Mesenchymal stem cell (in vitro differentiated cells and primary cell): Measurements from ENCODE around the gene RPS6KB2.
A peak's percentile ranks its signal among the peaks of the same experiment; 100 is the strongest.

ENCODE experiments used
- DNase-seq: peaks from one replicate; pipeline ENCODE4 v3.0.0-alpha.2; 2013
- H2AFZ ChIP-seq: one replicate; pipeline ENCODE4 v1.6.1; 2013; ENCODE audit warnings: low read depth, mild to moderate bottlenecking, control low read depth, inconsistent platforms, low read length, moderate library complexity
- H2AK5ac ChIP-seq: 2 replicates; pipeline ENCODE4 v1.6.1; 2013; ENCODE audit warnings: low read length, moderate library complexity, mild to moderate bottlenecking, inconsistent platforms; ENCODE audit not compliant: severe bottlenecking
- H2BK120ac ChIP-seq: one replicate; pipeline ENCODE4 v1.6.1; 2013; ENCODE audit warnings: low read depth, mild to moderate bottlenecking, inconsistent platforms, low read length, moderate library complexity
- H2BK12ac ChIP-seq, 2 experiments: one replicate each; pipeline ENCODE4 v1.6.1; 2013; ENCODE audit warnings: inconsistent platforms in 2 of 2, low read length in 2 of 2, mild to moderate bottlenecking in 2 of 2, moderate library complexity in 2 of 2, control low read depth in 1 of 2
- H2BK15ac ChIP-seq: one replicate; pipeline ENCODE4 v1.6.1; 2013; ENCODE audit warnings: mild to moderate bottlenecking, low read depth, inconsistent platforms; ENCODE audit not compliant: poor library complexity, severe bottlenecking
- H2BK5ac ChIP-seq: 2 replicates; pipeline ENCODE4 v1.6.1; 2013; ENCODE audit warnings: low read depth, mild to moderate bottlenecking, low read length, control low read depth, inconsistent platforms; ENCODE audit not compliant: poor library complexity, severe bottlenecking
- H3K14ac ChIP-seq, 2 experiments: one replicate each; pipeline ENCODE4 v1.6.1; 2013; ENCODE audit warnings: inconsistent platforms in 2 of 2, low read length in 2 of 2, control low read depth in 1 of 2, mild to moderate bottlenecking in 1 of 2, moderate library complexity in 1 of 2
- H3K18ac ChIP-seq, 2 experiments: one replicate each; pipeline ENCODE4 v1.6.1; 2013; ENCODE audit warnings: inconsistent platforms in 2 of 2, low read length in 2 of 2, control low read depth in 1 of 2, low read depth in 1 of 2, mild to moderate bottlenecking in 1 of 2
- H3K23ac ChIP-seq, 2 experiments: one replicate each; pipeline ENCODE4 v1.6.1; 2013; ENCODE audit warnings: inconsistent platforms in 2 of 2, low read length in 2 of 2, mild to moderate bottlenecking in 2 of 2, moderate library complexity in 2 of 2, control low read depth in 1 of 2
- H3K27ac ChIP-seq: 2 replicates; pipeline ENCODE4 v1.5.1; 2013; ENCODE audit warnings: mild to moderate bottlenecking, moderate library complexity, low read length, control low read depth, inconsistent platforms; ENCODE audit not compliant: poor library complexity, severe bottlenecking
- H3K27me3 ChIP-seq, 2 experiments: 2 replicates each; pipeline versions ENCODE4 v1.6.1 to v1.7.0; 2013; ENCODE audit warnings: low read length in 2 of 2, mild to moderate bottlenecking in 2 of 2, moderate library complexity in 2 of 2, control low read depth in 1 of 2, inconsistent platforms in 1 of 2; ENCODE audit not compliant: control insufficient read depth in 1 of 2, insufficient read depth in 1 of 2
- H3K36me3 ChIP-seq, 2 experiments: 2 replicates each; pipeline versions ENCODE4 v1.6.1 to v1.7.0; 2013; ENCODE audit warnings: low read length in 2 of 2, control low read depth in 1 of 2, inconsistent platforms in 1 of 2, low read depth in 1 of 2, mild to moderate bottlenecking in 1 of 2; ENCODE audit not compliant: insufficient read depth in 2 of 2, control insufficient read depth in 1 of 2
- H3K4ac ChIP-seq, 2 experiments: one replicate each; pipeline ENCODE4 v1.6.1; 2013; ENCODE audit warnings: inconsistent platforms in 2 of 2, low read length in 2 of 2, mild to moderate bottlenecking in 2 of 2, moderate library complexity in 2 of 2, control low read depth in 1 of 2, low read depth in 1 of 2
- H3K4me1 ChIP-seq: 2 replicates; pipeline ENCODE4 v1.6.1; 2013; ENCODE audit warnings: low read depth, low read length, control low read depth; ENCODE audit not compliant: control insufficient read depth, insufficient read depth
- H3K4me2 ChIP-seq: 2 replicates; pipeline ENCODE4 v1.6.1; 2013; ENCODE audit warnings: low read length, mild to moderate bottlenecking, inconsistent platforms; ENCODE audit not compliant: poor library complexity, severe bottlenecking
- H3K4me3 ChIP-seq, 2 experiments: 2 replicates each; pipeline versions ENCODE4 v1.5.1 to v1.7.0; 2013; ENCODE audit warnings: low read length in 2 of 2, mild to moderate bottlenecking in 2 of 2, control low read depth in 1 of 2, low read depth in 1 of 2; ENCODE audit not compliant: insufficient read depth in 1 of 2
- H3K79me1 ChIP-seq: replicated peaks from 2 replicates; pipeline ENCODE4 v1.6.1; 2013; ENCODE audit warnings: mild to moderate bottlenecking, control low read depth, low read length, inconsistent platforms; ENCODE audit not compliant: poor library complexity, severe bottlenecking
- H3K9ac ChIP-seq: 2 replicates; pipeline ENCODE4 v1.7.0; 2013; ENCODE audit warnings: mild to moderate bottlenecking, low read length, moderate library complexity
- H3K9me3 ChIP-seq: 2 replicates; pipeline ENCODE4 v1.7.0; 2013; ENCODE audit warnings: mild to moderate bottlenecking, low read length; ENCODE audit not compliant: control insufficient read depth
- H4K8ac ChIP-seq: one replicate; pipeline ENCODE4 v1.6.1; 2013; ENCODE audit warnings: inconsistent platforms, mild to moderate bottlenecking, low read length, moderate library complexity
- H4K91ac ChIP-seq: one replicate; pipeline ENCODE4 v1.6.1; 2013; ENCODE audit warnings: mild to moderate bottlenecking, low read length, inconsistent platforms
- WGBS: methylation state at CpG from one replicate; pipeline ENCODE4 v1.1.7; 2013; ENCODE audit warnings: mixed read lengths; 5-methylcytosine and 5-hydroxymethylcytosine counted together

RPS6KB2 gene

DNA sequence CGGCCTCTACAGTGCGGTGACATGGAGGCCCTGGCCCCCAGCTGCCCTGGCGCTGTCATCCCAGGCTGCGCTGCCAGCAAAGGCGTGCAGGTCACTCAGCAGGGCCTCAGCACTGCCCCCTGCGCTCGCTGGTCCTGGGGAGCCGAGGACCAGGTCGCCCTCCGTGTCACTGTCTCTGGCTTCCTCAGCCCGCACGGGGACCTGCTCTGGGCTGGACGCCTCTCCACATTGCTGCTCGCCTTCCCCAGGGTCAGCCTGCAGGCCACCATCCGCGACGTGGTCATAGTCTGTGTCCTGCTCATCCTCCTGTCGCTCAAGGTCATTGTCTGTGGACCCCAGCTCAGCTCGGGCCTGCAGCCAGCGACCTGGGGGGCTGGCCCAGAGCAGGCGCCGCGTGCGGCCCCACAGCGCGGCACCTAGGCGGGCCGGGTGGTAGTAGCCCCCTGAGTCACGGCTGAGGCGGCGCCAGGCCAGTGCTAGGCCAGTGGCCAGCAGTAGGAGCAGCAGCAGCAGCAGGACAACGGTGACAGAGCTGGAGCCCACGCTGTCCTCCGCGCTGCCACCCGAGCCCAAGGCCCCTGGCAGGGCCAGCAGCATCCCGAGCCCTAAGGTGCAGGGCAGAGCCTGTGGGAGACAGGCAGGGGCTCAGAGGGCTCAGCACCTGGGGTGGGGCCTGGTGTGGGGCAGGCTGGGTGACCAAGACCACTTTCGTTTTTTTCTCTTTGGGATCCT, 7.6 kb downstream of the RPS6KB2 start:
- Histone ChIP-seq H3K4ac (no peak overlapping the region), H3K4me3 (no peak overlapping the region), H4K91ac (peak overlapping the region; percentile 53), H3K4me2 (no peak overlapping the region), H3K4me1 (peaks cover 60% of the 10 kb centered on the region), H3K9ac (no peak overlapping the region), H3K79me1 (peaks cover 38% of the 10 kb centered on the region), H3K27ac (peak overlapping the region; percentile 96), H2AFZ (no peak overlapping the region), H3K23ac (no peak overlapping the region), H3K36me3 (peaks cover 76 to 92% of the 10 kb centered on the region in 2 experiments), H3K27me3 (no peaks in the 10 kb centered on the region), H2BK120ac (no peak overlapping the region), H2BK15ac (peak overlapping the region; percentile 21), H2BK12ac (no peak overlapping the region), H3K9me3 (no peaks in the 10 kb centered on the region), H3K18ac (no peak overlapping the region), H2AK5ac (peak overlapping the region; percentile 92), H2BK5ac (peak overlapping the region; percentile 83), H3K14ac (no peak overlapping the region), H4K8ac (peak overlapping the region; percentile 19)
- WGBS: 92% methylated on average over 38 of the region's 38 CpGs
- DNase-seq: no peak

GRCh38 chr11:67436459-67437081, 8.3 kb downstream of the RPS6KB2 start:
- peak overlapping the region; percentile 96 for H3K27ac ChIP-seq
- no peaks in the 10 kb centered on the region for H3K9me3 ChIP-seq
- no peak overlapping the region for H3K4me2 ChIP-seq
- H3K36me3 ChIP-seq: peaks cover 76 to 93% of the 10 kb centered on the region in 2 experiments
- no peak overlapping the region for H2AFZ ChIP-seq
- peaks cover 66% of the 10 kb centered on the region for H3K4me1 ChIP-seq
- no peak overlapping the region for H3K4ac ChIP-seq
- no peak overlapping the region for H2BK15ac ChIP-seq
- peak; percentile 19 for DNase-seq
- H4K8ac ChIP-seq: peak overlapping the region; percentile 71
- H3K14ac ChIP-seq: no peak overlapping the region
- 38% methylated on average over 4 of the region's 6 CpGs for WGBS
- H3K4me3 ChIP-seq: peak overlapping the region in 1 of 2 experiments; percentile 2
- peaks cover 36% of the 10 kb centered on the region for H3K79me1 ChIP-seq
- H3K18ac ChIP-seq: peak overlapping the region; percentile 14 to 56
- peak overlapping the region; percentile 94 for H2BK5ac ChIP-seq
- H4K91ac ChIP-seq: no peak overlapping the region
- peak overlapping the region in 1 of 2 experiments; percentile 23 for H3K23ac ChIP-seq
- no peak overlapping the region for H3K9ac ChIP-seq
- H3K27me3 ChIP-seq: no peaks in the 10 kb centered on the region
- peak overlapping the region; percentile 92 for H2AK5ac ChIP-seq
- H2BK12ac ChIP-seq: no peak overlapping the region
- no peak overlapping the region for H2BK120ac ChIP-seq

- Histone ChIP-seq H3K79me1 (peaks cover 29% of the 10 kb centered on the region), H3K9me3 (no peaks in the 10 kb centered on the region), H3K4me2 (peak within 1 kb of the TSS; percentile 47), H3K27me3 (no peaks in the 10 kb centered on the region), H2BK120ac (no peak within 1 kb of the TSS), H3K4me3 (peak within 1 kb of the TSS in 1 of 2 experiments; percentile 2), H4K91ac (peak within 1 kb of the TSS; percentile 67), H3K14ac (no peak within 1 kb of the TSS), H3K4me1 (peaks cover 73% of the 10 kb centered on the region), H2BK15ac (no peak within 1 kb of the TSS), H3K18ac (peak within 1 kb of the TSS; percentile 14 to 56), H3K27ac (peak within 1 kb of the TSS; percentile 96), H2AFZ (no peak within 1 kb of the TSS), H2AK5ac (peak within 1 kb of the TSS; percentile 97), H3K9ac (no peak within 1 kb of the TSS), H2BK12ac (peak within 1 kb of the TSS in 1 of 2 experiments; percentile 42), H3K4ac (no peak within 1 kb of the TSS), H4K8ac (peak within 1 kb of the TSS; percentile 71), H3K36me3 (peaks cover 76 to 93% of the 10 kb centered on the region in 2 experiments), H3K23ac (peak within 1 kb of the TSS in 1 of 2 experiments; percentile 23), H2BK5ac (peak within 1 kb of the TSS; percentile 94)
- DNase-seq: no peak
- 87% methylated on average over 16 of the region's 26 CpGs for WGBS
Measured at GRCh38 chr11:67437082-67437808, 9.0 kb downstream of the RPS6KB2 start, which contains the start of gene PTPRCAP. PTPRCAP (minus strand) TSS chr11:67437682; CDS start chr11:67437619, 63 bp downstream.

- 82% methylated on average over 3 of the region's 3 CpGs for WGBS
- H3K27ac ChIP-seq: peak overlapping the region; percentile 93
- no peak overlapping the region for H2BK15ac ChIP-seq
- no peak for DNase-seq
- H2BK120ac ChIP-seq: no peak overlapping the region
- peak overlapping the region; percentile 47 for H3K4me2 ChIP-seq
- H4K91ac ChIP-seq: no peak overlapping the region
- peak overlapping the region; percentile 97 for H2AK5ac ChIP-seq
- H3K4ac ChIP-seq: no peak overlapping the region
- H3K23ac ChIP-seq: no peak overlapping the region
- H3K27me3 ChIP-seq: no peaks in the 10 kb centered on the region
- H3K79me1 ChIP-seq: peaks cover 25% of the 10 kb centered on the region
- no peak overlapping the region for H3K4me3 ChIP-seq
- no peaks in the 10 kb centered on the region for H3K9me3 ChIP-seq
- peaks cover 71 to 93% of the 10 kb centered on the region in 2 experiments for H3K36me3 ChIP-seq
- H3K4me1 ChIP-seq: peaks cover 78% of the 10 kb centered on the region
- H2BK5ac ChIP-seq: peak overlapping the region; percentile 90
- H4K8ac ChIP-seq: peak overlapping the region; percentile 19
- no peak overlapping the region for H3K9ac ChIP-seq
- H2BK12ac ChIP-seq: peak overlapping the region in 1 of 2 experiments; percentile 42
- H3K14ac ChIP-seq: no peak overlapping the region
- H3K18ac ChIP-seq: no peak overlapping the region
- no peak overlapping the region for H2AFZ ChIP-seq
Measured at GRCh38 chr11:67437809-67438157, 9.5 kb downstream of the RPS6KB2 start.
